ENCODE measurements around the gene CNTNAP2.
"Not testable (repeated sequence)": the region's sequence is repeated elsewhere in the genome, so short reads cannot be mapped to it uniquely, and the experiment has no call there.

The CNTNAP2 gene

GRCh38 chr7:147674705-147675104 lies 1558.1 kb downstream of the CNTNAP2 start:
- no peaks in the 10 kb centered on the region for H3K27me3 Mint-ChIP-seq (ENCODE audit: low read depth)
- H3K36me3 Mint-ChIP-seq (ENCODE audit: low read depth), result no peaks in the 10 kb centered on the region
- H3K27ac Mint-ChIP-seq, result no peak overlapping the region
- no peaks in the 10 kb centered on the region for H3K4me1 Mint-ChIP-seq (ENCODE audit: low read depth)
- no peak overlapping the region for H3K4me3 Mint-ChIP-seq
- no peak for DNase-seq (ENCODE audit: low spot score)
- peaks cover 11% of the 10 kb centered on the region for H3K9me3 Mint-ChIP-seq

DNA sequence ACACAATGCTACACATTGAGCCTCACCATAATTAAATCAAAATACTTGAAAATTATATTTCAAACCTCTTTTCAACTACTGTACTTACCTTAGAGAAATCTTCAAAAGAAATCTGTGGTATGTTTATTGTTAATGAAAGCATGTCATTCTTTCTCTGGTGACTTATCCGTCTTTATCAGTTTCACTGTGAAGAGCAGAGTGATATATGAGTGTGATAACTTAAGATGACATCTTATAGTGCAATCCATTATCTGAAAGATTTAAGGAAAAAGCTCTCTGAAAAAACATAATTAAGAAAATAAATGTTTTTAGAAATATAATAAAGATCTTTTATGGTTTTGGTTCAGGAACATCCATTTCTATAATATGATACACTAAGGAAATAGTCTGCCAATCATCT lies 1562.3 kb downstream of the CNTNAP2 start:
- no peak overlapping the region for H3K27ac Mint-ChIP-seq
- no peaks in the 10 kb centered on the region for H3K36me3 Mint-ChIP-seq (ENCODE audit: low read depth)
- H3K27me3 Mint-ChIP-seq (ENCODE audit: low read depth), result no peaks in the 10 kb centered on the region
- no peak overlapping the region for H3K4me3 Mint-ChIP-seq
- DNase-seq (ENCODE audit: low spot score), result no peak
- no peaks in the 10 kb centered on the region for H3K4me1 Mint-ChIP-seq (ENCODE audit: low read depth)
- H3K9me3 Mint-ChIP-seq, result peaks cover 6% of the 10 kb centered on the region

GRCh38 chr7:147681530-147681929 lies 1564.9 kb downstream of the CNTNAP2 start:
- no peaks in the 10 kb centered on the region for H3K4me1 Mint-ChIP-seq (ENCODE audit: low read depth)
- no peaks in the 10 kb centered on the region for H3K27me3 Mint-ChIP-seq (ENCODE audit: low read depth)
- no peak overlapping the region for H3K4me3 Mint-ChIP-seq
- H3K36me3 Mint-ChIP-seq (ENCODE audit: low read depth), result no peaks in the 10 kb centered on the region
- H3K27ac Mint-ChIP-seq, result no peak overlapping the region
- H3K9me3 Mint-ChIP-seq, result no peaks in the 10 kb centered on the region
- DNase-seq (ENCODE audit: low spot score), result no peak

DNA sequence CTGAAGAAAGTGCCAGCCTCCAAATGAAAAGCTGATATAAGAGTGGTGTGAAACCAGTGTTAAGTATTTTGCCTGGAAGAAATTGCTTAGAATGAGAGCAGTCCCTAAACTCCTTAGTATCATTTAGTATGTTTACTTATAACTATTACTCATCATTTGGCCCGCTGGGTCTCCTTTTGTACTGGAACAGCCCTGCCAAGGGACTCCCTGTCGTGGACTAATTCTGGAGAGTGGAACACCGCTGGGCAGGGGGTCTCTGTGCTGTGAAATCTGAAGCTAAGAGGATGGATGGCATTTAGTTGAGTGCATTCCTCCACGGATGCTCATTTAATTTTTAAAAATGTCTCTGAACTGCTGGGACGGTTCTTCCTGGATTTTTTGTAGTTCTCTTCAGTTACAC lies 1584.1 kb downstream of the CNTNAP2 start:
- DNase-seq (ENCODE audit: low spot score), result no peak
- Mint-ChIP-seq H3K9me3 (peaks cover 19% of the 10 kb centered on the region), H3K4me3 (no peak overlapping the region), H3K4me1 (ENCODE audit: low read depth) (no peaks in the 10 kb centered on the region), H3K36me3 (ENCODE audit: low read depth) (no peaks in the 10 kb centered on the region), H3K27ac (no peak overlapping the region), H3K27me3 (ENCODE audit: low read depth) (no peaks in the 10 kb centered on the region)

- Mint-ChIP-seq H3K9me3 (peaks cover 35% of the 10 kb centered on the region), H3K4me1 (ENCODE audit: low read depth) (no peaks in the 10 kb centered on the region), H3K27me3 (ENCODE audit: low read depth) (no peaks in the 10 kb centered on the region), H3K27ac (no peak overlapping the region), H3K4me3 (no peak overlapping the region), H3K36me3 (ENCODE audit: low read depth) (no peaks in the 10 kb centered on the region)
- no peak for DNase-seq (ENCODE audit: low spot score)
Observed at GRCh38 chr7:147707926-147708325, 1591.3 kb downstream of the CNTNAP2 start.

- H3K4me3 Mint-ChIP-seq, result no peak overlapping the region
- DNase-seq (ENCODE audit: low spot score), result no peak
- no peaks in the 10 kb centered on the region for H3K27me3 Mint-ChIP-seq (ENCODE audit: low read depth)
- no peaks in the 10 kb centered on the region for H3K36me3 Mint-ChIP-seq (ENCODE audit: low read depth)
- H3K27ac Mint-ChIP-seq, result no peak overlapping the region
- no peaks in the 10 kb centered on the region for H3K4me1 Mint-ChIP-seq (ENCODE audit: low read depth)
- peaks cover 39% of the 10 kb centered on the region for H3K9me3 Mint-ChIP-seq
Observed at GRCh38 chr7:147708871-147709270, 1592.3 kb downstream of the CNTNAP2 start.

- Mint-ChIP-seq H3K27ac (no peak overlapping the region), H3K36me3 (ENCODE audit: low read depth) (no peaks in the 10 kb centered on the region), H3K27me3 (ENCODE audit: low read depth) (no peaks in the 10 kb centered on the region), H3K9me3 (peaks cover 44% of the 10 kb centered on the region), H3K4me3 (no peak overlapping the region), H3K4me1 (ENCODE audit: low read depth) (no peaks in the 10 kb centered on the region)
- DNase-seq (ENCODE audit: low spot score), result no peak
Observed at GRCh38 chr7:147711447-147711846, 1594.8 kb downstream of the CNTNAP2 start.

GRCh38 chr7:147721962-147722830 lies 1605.6 kb downstream of the CNTNAP2 start:
- Mint-ChIP-seq H3K27me3 (ENCODE audit: low read depth) (no peaks in the 10 kb centered on the region), H3K9me3 (no peaks in the 10 kb centered on the region), H3K4me1 (ENCODE audit: low read depth) (no peaks in the 10 kb centered on the region), H3K36me3 (ENCODE audit: low read depth) (no peaks in the 10 kb centered on the region), H3K4me3 (no peak overlapping the region), H3K27ac (no peak overlapping the region)
- DNase-seq (ENCODE audit: low spot score), result no peak

DNA sequence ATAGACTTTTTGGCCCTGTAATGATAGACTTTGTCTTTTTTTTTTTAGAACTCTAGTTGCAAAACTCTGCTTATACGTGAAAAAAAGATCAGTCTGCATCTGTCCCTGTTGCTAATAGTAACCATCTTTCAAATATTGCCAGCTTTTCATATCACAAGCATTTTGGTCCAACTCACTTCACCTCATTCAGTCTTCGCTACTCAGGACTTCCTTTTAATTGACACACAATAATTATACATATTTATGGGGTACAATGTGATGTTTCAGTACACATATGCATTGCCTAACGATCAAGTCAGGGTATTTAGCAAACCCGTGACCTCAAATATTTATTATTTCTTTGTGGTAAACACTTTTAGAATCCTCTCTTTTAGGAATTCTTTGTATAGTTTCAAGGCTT lies 1606.9 kb downstream of the CNTNAP2 start:
- Mint-ChIP-seq H3K27ac (no peak overlapping the region), H3K4me1 (ENCODE audit: low read depth) (no peaks in the 10 kb centered on the region), H3K4me3 (no peak overlapping the region), H3K9me3 (no peaks in the 10 kb centered on the region), H3K27me3 (ENCODE audit: low read depth) (no peaks in the 10 kb centered on the region), H3K36me3 (ENCODE audit: low read depth) (no peaks in the 10 kb centered on the region)
- no peak for DNase-seq (ENCODE audit: low spot score)

DNA sequence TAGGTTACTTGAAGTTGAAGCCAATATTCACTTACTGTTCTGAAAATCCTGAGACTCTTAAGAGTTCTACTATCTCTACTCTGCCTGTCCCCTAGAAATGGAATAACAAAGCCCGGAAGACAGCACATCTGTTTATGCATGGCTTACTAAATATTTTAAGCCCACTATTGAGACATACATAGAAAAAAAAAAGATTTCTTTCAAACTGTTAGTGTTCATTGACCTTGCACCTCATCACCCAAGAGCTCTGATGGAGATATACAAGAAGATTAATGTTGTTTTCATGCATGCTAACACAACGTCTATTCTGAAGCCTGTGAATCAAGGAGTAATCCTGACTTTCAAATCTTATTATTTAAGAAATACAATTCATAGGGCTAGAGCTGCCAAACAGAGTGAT lies 1614.7 kb downstream of the CNTNAP2 start:
- no peaks in the 10 kb centered on the region for H3K4me1 Mint-ChIP-seq (ENCODE audit: low read depth)
- H3K4me3 Mint-ChIP-seq, result no peak overlapping the region

GRCh38 chr7:147737559-147738214 lies 1621.1 kb downstream of the CNTNAP2 start:
- not testable (repeated sequence) for H3K4me1 Mint-ChIP-seq (ENCODE audit: low read depth); H3K27ac Mint-ChIP-seq; H3K27me3 Mint-ChIP-seq (ENCODE audit: low read depth); DNase-seq (ENCODE audit: low spot score); H3K4me3 Mint-ChIP-seq; H3K36me3 Mint-ChIP-seq (ENCODE audit: low read depth)
- peaks cover 34% of the 10 kb centered on the region for H3K9me3 Mint-ChIP-seq

More for the DNA sequence above, 1614.7 kb downstream of the CNTNAP2 start:
- peaks cover 31% of the 10 kb centered on the region for H3K9me3 Mint-ChIP-seq
- no peaks in the 10 kb centered on the region for H3K27me3 Mint-ChIP-seq (ENCODE audit: low read depth)
- no peaks in the 10 kb centered on the region for H3K36me3 Mint-ChIP-seq (ENCODE audit: low read depth)
- no peak overlapping the region for H3K27ac Mint-ChIP-seq
- no peak for DNase-seq (ENCODE audit: low spot score)

DNA sequence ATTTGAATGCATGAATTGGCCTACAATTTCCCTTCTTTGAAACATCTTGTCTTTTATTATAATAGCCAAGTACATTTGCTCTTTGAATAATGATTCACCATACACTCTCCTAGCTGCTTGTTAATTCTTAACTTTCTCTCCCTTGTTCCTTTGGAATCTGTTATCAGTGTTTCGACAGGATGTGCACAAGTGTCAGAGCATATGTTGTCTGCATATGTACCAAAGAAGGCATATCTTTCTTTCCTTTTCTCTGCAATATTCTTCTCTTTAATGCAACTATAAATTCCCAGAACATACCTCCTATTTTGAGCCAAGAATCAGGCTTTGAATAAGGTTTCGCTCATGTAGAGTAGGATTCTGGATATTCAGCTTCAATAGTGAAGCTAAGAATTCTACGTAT lies 1625.7 kb downstream of the CNTNAP2 start:
- Mint-ChIP-seq H3K4me1 (ENCODE audit: low read depth) (no peaks in the 10 kb centered on the region), H3K27me3 (ENCODE audit: low read depth) (no peaks in the 10 kb centered on the region), H3K36me3 (ENCODE audit: low read depth) (no peaks in the 10 kb centered on the region), H3K9me3 (peaks cover 26% of the 10 kb centered on the region), H3K4me3 (no peak overlapping the region), H3K27ac (no peak overlapping the region)
- DNase-seq (ENCODE audit: low spot score), result no peak

DNA sequence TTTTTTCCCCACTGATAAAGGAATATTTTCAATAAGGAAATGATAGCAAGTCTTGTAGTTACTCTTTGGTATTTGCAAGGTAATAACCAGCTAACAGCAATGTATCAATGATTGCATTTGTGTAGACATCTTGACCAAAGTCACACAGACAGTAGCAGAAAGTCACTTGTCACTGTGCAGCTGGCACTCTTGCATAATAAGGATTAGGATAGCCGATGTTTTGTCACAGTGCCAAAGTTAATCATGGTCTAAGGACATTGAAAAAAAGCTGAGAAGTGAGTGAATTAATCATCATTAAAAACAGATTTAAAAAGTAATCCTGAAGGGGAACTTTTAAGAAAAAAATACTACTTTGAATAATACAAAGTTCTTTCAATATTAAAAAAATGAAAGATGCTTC lies 1639.7 kb downstream of the CNTNAP2 start:
- Mint-ChIP-seq H3K36me3 (ENCODE audit: low read depth) (no peaks in the 10 kb centered on the region), H3K27me3 (ENCODE audit: low read depth) (no peaks in the 10 kb centered on the region), H3K4me3 (no peak overlapping the region), H3K4me1 (ENCODE audit: low read depth) (no peaks in the 10 kb centered on the region), H3K27ac (no peak overlapping the region), H3K9me3 (peaks cover 3% of the 10 kb centered on the region)
- DNase-seq (ENCODE audit: low spot score), result no peak

GRCh38 chr7:147759327-147759943 lies 1642.8 kb downstream of the CNTNAP2 start:
- no peaks in the 10 kb centered on the region for H3K27me3 Mint-ChIP-seq (ENCODE audit: low read depth)
- no peak overlapping the region for H3K27ac Mint-ChIP-seq
- no peaks in the 10 kb centered on the region for H3K4me1 Mint-ChIP-seq (ENCODE audit: low read depth)
- DNase-seq (ENCODE audit: low spot score), result no peak
- H3K4me3 Mint-ChIP-seq, result no peak overlapping the region
- H3K36me3 Mint-ChIP-seq (ENCODE audit: low read depth), result no peaks in the 10 kb centered on the region
- H3K9me3 Mint-ChIP-seq, result peaks cover 5% of the 10 kb centered on the region
